GM12878 (cell line): ENCODE measurements around the gene UBE2E1. TPM values are rescaled to one million over a fixed set of nuclear protein-coding genes. Genes with fewer than 3 reads are reported as not detected.

Source experiments
- ATAC-seq: fragments of 200-7000 bp; cut with Tn5 transposase; 3 replicates; pipeline ENCODE4 v1.9.1; 2020; ENCODE audit warnings: mild to moderate bottlenecking, moderate library complexity
- BruUV-seq: library from RNA; stranded (reverse); fragments of 400-500 nt; replicated peaks from 2 replicates; lab custom pipeline; 2021; lab: Mats Ljungman, UMichigan
- CTCF ChIA-PET: fragments of 300-600 bp; sonication (Branson Sonifier 250); formaldehyde crosslinking; extraction: SDS; loops from one replicate; lab custom pipeline; 2021; ENCODE audit warnings: inconsistent platforms; lab: Yijun Ruan, JAX
- POLR2A ChIA-PET: fragments of 350-600 bp; formaldehyde crosslinking; extraction: SDS; loops from one replicate; lab custom pipeline; 2021; ENCODE audit warnings: inconsistent platforms; lab: Charles Lee
- RAD21 ChIA-PET: fragments of 300-600 bp; sonication (Branson Sonifier 250); formaldehyde crosslinking; loops from one replicate; lab custom pipeline; 2023; ENCODE audit warnings: antibody characterized with exemption; ENCODE audit not compliant: unreplicated experiment; lab: Charles Lee
- SMC1A ChIA-PET: fragments of 300-600 bp; sonication (Branson Sonifier 250); formaldehyde crosslinking; loops from one replicate; lab custom pipeline; 2023; ENCODE audit not compliant: unreplicated experiment, uncharacterized antibody; lab: Charles Lee
- DNase-seq: peaks from one replicate; pipeline ENCODE4 v3.0.0-alpha.2; 2011; ENCODE audit warnings: low read depth, low spot score
- FAIRE-seq: peaks from 3 replicates; lab custom pipeline; 2011; peaks lifted over from hg19 to GRCh38; lab: Jason Lieb, UNC
- H2AFZ ChIP-seq: 2 replicates; pipeline ENCODE4 v1.6.0; 2011; ENCODE audit warnings: low read depth, low read length, control low read depth; ENCODE audit not compliant: control insufficient read depth
- H3K27ac ChIP-seq: 2 replicates; pipeline ENCODE4 v1.5.1; 2011; ENCODE audit warnings: control low read depth; ENCODE audit not compliant: control insufficient read depth, insufficient read depth
- H3K27me3 ChIP-seq, 2 experiments: replicated peaks in 1 of 2; 2 replicates each; pipeline versions ENCODE4 v1.6.0 to v1.6.1; 2011; ENCODE audit warnings: low read length in 1 of 2; ENCODE audit not compliant: control insufficient read depth in 2 of 2, insufficient read depth in 2 of 2
- H3K36me3 ChIP-seq, 2 experiments: 2 replicates each; pipeline ENCODE4 v1.5.1; 2011; ENCODE audit warnings: low read length in 1 of 2; ENCODE audit not compliant: control insufficient read depth in 2 of 2, insufficient read depth in 2 of 2
- H3K4me1 ChIP-seq: 2 replicates; pipeline ENCODE4 v1.6.1; 2011; ENCODE audit warnings: mild to moderate bottlenecking, low read length, moderate library complexity, mixed read lengths; ENCODE audit not compliant: control insufficient read depth, insufficient read depth
- H3K4me2 ChIP-seq: 2 replicates; pipeline ENCODE4 v1.6.0; 2011; ENCODE audit warnings: control low read depth; ENCODE audit not compliant: control insufficient read depth, insufficient read depth
- H3K4me3 ChIP-seq: fragments of 200-600 bp; sonication (generic); 2 replicates; pipeline ENCODE4 v1.5.1; 2016
- H3K79me2 ChIP-seq: 2 replicates; pipeline ENCODE4 v1.6.0; 2011; ENCODE audit warnings: low read length; ENCODE audit not compliant: control insufficient read depth, insufficient read depth
- H3K9ac ChIP-seq: 2 replicates; pipeline ENCODE4 v1.8.0; 2011; ENCODE audit warnings: low read length, control low read depth, mixed read lengths; ENCODE audit not compliant: control insufficient read depth, insufficient read depth
- H3K9me3 ChIP-seq: replicated peaks from 3 replicates; pipeline ENCODE4 v1.5.1; 2011; ENCODE audit warnings: mild to moderate bottlenecking, low read length; ENCODE audit not compliant: control insufficient read depth, insufficient read depth
- H4K20me1 ChIP-seq: 2 replicates; pipeline ENCODE4 v1.6.0; 2011; ENCODE audit not compliant: control insufficient read depth, insufficient read depth
- CHD1 ChIP-seq: IDR thresholded peaks from 2 replicates; pipeline ENCODE4 v1.6.1; 2012; ENCODE audit warnings: low read depth, low read length, improper control_type of control experiment
- MEF2B ChIP-seq: fragments of 450-650 bp; IDR thresholded peaks from 2 replicates; pipeline ENCODE4 v1.6.1; 2018; ENCODE audit warnings: mild to moderate bottlenecking, moderate library complexity; ENCODE audit not compliant: partially characterized antibody, poor library complexity, severe bottlenecking
- MYC ChIP-seq: IDR thresholded peaks from 2 replicates; pipeline ENCODE4 v1.6.1; 2011; ENCODE audit warnings: mild to moderate bottlenecking, low read length, moderate library complexity, inconsistent platforms; ENCODE audit not compliant: insufficient read depth, insufficient replicate concordance, insufficient read length, severe bottlenecking
- NRF1 ChIP-seq: conservative IDR thresholded peaks from 2 replicates; pipeline ENCODE4 v1.6.1; 2011; ENCODE audit warnings: mild to moderate bottlenecking, low read depth, low read length, improper control_type of control experiment
- PBX3 ChIP-seq: IDR thresholded peaks from 2 replicates; pipeline ENCODE4 v1.6.1; 2011; ENCODE audit warnings: mild to moderate bottlenecking, low read depth, low read length, moderate library complexity; ENCODE audit not compliant: insufficient replicate concordance
- RAD51 ChIP-seq: fragments of 450-650 bp; IDR thresholded peaks from 2 replicates; pipeline ENCODE4 v1.6.1; 2016; ENCODE audit warnings: moderate library complexity, mild to moderate bottlenecking, inconsistent platforms
- SMAD5 ChIP-seq: IDR thresholded peaks from 2 replicates; pipeline ENCODE4 v1.6.1; 2016; ENCODE audit warnings: antibody characterized with exemption, low read depth
- SMC3 ChIP-seq: IDR thresholded peaks from 2 replicates; pipeline ENCODE4 v1.6.1; 2011; ENCODE audit warnings: low read length, improper control_type of control experiment, borderline replicate concordance
- WGBS: methylation state at CpG from one replicate; pipeline ENCODE4 v1.1.6; 2016; ENCODE audit warnings: low lambda C conversion rate; ENCODE audit not compliant: insufficient replicate concordance, insufficient coverage; ENCODE audit errors: missing lambda C conversion rate; 5-methylcytosine and 5-hydroxymethylcytosine counted together
- in situ Hi-C: fragments of 300-500 bp; cut with MboI; formaldehyde crosslinking; loops from 9 replicates; pipeline ENCODE4 v1.14.3; 2018; ENCODE audit warnings: mixed read lengths
- intact Hi-C: fragments of 100-400 bp; cut with micrococcal nuclease; formaldehyde crosslinking; loops from one replicate; pipeline ENCODE4 v1.14.2; 2022; ENCODE audit not compliant: unreplicated experiment
- polyA plus RNA-seq, 11 experiments: library from polyadenylated mRNA; depleted of rRNA in 4 of 11; unstranded in 6 of 11; stranded (reverse) in 5 of 11; fragments of >200 nt; fragmentation: Nextera tagmentation in 4 of 11; fragmentation: Illumina TruSeq in 1 of 11; extraction: Ambion mirVana in 4 of 11; extraction: Trizol in 1 of 11; gene quantifications; 1 replicate in 1 of 11; 2 replicates in 10 of 11; pipeline versions ENCODE4 v1.2.1 to v1.2.3, GENCODE V29; 2011 to 2016; ENCODE audit warnings: inconsistent platforms in 2 of 11, missing spikeins in 2 of 11, low read depth in 1 of 11
- total RNA-seq, 4 experiments: library from RNA; depleted of rRNA in 3 of 4; stranded (reverse); fragments of >200 nt in 3 of 4; fragmentation: Illumina TruSeq in 1 of 4; extraction: Trizol in 1 of 4; gene quantifications; 2 replicates each; pipeline versions ENCODE4 v1.2.1 to v1.2.3, GENCODE V29; 2013 to 2021
- TF ChIP-seq, protein P1 (sequence below): fragments of 150-350 bp; IDR thresholded peaks from 2 replicates; pipeline ENCODE4 v1.6.1; 2016; ENCODE audit warnings: low read depth, low read length
- TF ChIP-seq, protein P2 (sequence below): IDR thresholded peaks from 2 replicates; pipeline ENCODE4 v1.6.1; 2011; ENCODE audit warnings: borderline replicate concordance, low read depth, mild to moderate bottlenecking, moderate library complexity, low read length; ENCODE audit not compliant: insufficient read depth, poor library complexity, severe bottlenecking
- TF ChIP-seq, protein P3 (sequence below): fragments of 450-650 bp; IDR thresholded peaks from 2 replicates; pipeline ENCODE4 v1.6.1; 2014; ENCODE audit warnings: mild to moderate bottlenecking

UBE2E1 gene
- total and polyA plus RNA-seq, 10 of the 15 experiments (the other 5 are each of a cell fraction or from before 2014, with no cell fraction given): 18.7 to 425 (median 147) TPM

DNA sequence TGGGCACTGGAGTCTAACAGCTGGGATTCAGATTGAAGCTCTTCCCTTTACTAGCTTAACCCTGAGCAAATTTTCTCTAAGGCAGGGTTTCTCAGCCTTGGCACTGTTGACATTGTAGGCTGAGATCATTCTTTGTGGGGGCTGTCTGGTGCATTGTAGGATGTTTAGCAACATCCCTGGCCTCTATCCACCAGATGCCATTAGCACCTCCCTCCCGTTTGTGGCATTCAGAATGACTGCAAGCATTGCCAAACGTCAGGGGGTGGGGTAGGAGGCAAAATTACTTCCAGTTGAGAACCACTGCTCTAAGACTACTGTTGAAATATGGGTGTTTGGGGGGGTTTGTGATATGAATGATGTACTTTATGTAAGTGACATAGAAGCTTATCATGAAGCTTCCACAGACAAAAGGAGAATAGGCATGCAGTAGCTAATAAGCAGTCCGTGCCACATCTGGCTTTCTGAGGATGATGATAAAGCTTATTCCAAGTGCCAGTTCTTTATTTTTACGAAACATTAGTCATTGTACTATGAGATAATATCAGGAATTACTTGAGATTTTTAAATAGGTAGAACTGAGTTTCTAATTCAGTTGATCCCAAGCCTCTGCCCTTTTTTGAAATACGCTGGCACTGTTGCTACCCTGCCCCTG is 71.7 kb downstream of the UBE2E1 start (continued):
- TF ChIP-seq, protein P1, sequence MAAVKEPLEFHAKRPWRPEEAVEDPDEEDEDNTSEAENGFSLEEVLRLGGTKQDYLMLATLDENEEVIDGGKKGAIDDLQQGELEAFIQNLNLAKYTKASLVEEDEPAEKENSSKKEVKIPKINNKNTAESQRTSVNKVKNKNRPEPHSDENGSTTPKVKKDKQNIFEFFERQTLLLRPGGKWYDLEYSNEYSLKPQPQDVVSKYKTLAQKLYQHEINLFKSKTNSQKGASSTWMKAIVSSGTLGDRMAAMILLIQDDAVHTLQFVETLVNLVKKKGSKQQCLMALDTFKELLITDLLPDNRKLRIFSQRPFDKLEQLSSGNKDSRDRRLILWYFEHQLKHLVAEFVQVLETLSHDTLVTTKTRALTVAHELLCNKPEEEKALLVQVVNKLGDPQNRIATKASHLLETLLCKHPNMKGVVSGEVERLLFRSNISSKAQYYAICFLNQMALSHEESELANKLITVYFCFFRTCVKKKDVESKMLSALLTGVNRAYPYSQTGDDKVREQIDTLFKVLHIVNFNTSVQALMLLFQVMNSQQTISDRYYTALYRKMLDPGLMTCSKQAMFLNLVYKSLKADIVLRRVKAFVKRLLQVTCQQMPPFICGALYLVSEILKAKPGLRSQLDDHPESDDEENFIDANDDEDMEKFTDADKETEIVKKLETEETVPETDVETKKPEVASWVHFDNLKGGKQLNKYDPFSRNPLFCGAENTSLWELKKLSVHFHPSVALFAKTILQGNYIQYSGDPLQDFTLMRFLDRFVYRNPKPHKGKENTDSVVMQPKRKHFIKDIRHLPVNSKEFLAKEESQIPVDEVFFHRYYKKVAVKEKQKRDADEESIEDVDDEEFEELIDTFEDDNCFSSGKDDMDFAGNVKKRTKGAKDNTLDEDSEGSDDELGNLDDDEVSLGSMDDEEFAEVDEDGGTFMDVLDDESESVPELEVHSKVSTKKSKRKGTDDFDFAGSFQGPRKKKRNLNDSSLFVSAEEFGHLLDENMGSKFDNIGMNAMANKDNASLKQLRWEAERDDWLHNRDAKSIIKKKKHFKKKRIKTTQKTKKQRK: no peak
- no peak for TF ChIP-seq RAD51
- TF ChIP-seq, protein P2, sequence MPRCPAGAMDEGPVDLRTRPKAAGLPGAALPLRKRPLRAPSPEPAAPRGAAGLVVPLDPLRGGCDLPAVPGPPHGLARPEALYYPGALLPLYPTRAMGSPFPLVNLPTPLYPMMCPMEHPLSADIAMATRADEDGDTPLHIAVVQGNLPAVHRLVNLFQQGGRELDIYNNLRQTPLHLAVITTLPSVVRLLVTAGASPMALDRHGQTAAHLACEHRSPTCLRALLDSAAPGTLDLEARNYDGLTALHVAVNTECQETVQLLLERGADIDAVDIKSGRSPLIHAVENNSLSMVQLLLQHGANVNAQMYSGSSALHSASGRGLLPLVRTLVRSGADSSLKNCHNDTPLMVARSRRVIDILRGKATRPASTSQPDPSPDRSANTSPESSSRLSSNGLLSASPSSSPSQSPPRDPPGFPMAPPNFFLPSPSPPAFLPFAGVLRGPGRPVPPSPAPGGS: no peak
- TF ChIP-seq SMAD5: no peak

GRCh38 chr3:23879485-23879884 is 73.7 kb downstream of the UBE2E1 start:
- ChIA-PET POLR2A (no interaction called here), RAD21 (interaction anchor here (1.8 kb wide), 1 partner anchor 47 kb away, joined by 4 read pairs; no protein-coding TSS in a partner anchor), CTCF (interaction anchor here (0.6 to 3.6 kb wide), 4 partner anchors 9 to 45 kb away, joined by 3 to 12 read pairs (median 6); no protein-coding TSS in a partner anchor), SMC1A (interaction anchor here (0.6 to 1.1 kb wide), 2 partner anchors 15 to 65 kb away, joined by 3 read pairs; no protein-coding TSS in a partner anchor)
- Histone ChIP-seq H3K27ac (no peak overlapping the region), H4K20me1 (no peaks in the 10 kb centered on the region), H3K9me3 (no peaks in the 10 kb centered on the region), H3K4me3 (no peak overlapping the region), H3K4me2 (no peak overlapping the region), H3K4me1 (no peaks in the 10 kb centered on the region), H3K27me3 (no peaks in the 10 kb centered on the region), H3K36me3 (peaks cover 5 to 10% of the 10 kb centered on the region in 2 experiments), H3K79me2 (peaks cover 30% of the 10 kb centered on the region), H2AFZ (no peak overlapping the region), H3K9ac (no peak overlapping the region)
- FAIRE-seq: no peak
- BruUV-seq: no TSS peak
- in situ Hi-C loops: no loop called here
- intact Hi-C loops: no loop called here
- DNase-seq: no peak
- ATAC-seq: no peak
- 93% methylated on average over 8 of the region's 8 CpGs for WGBS
- no peak for TF ChIP-seq MYC
- TF ChIP-seq SMC3: no peak
- no peak for TF ChIP-seq CHD1
- no peak for TF ChIP-seq NRF1
- no peak for TF ChIP-seq PBX3
- TF ChIP-seq, protein P3, sequence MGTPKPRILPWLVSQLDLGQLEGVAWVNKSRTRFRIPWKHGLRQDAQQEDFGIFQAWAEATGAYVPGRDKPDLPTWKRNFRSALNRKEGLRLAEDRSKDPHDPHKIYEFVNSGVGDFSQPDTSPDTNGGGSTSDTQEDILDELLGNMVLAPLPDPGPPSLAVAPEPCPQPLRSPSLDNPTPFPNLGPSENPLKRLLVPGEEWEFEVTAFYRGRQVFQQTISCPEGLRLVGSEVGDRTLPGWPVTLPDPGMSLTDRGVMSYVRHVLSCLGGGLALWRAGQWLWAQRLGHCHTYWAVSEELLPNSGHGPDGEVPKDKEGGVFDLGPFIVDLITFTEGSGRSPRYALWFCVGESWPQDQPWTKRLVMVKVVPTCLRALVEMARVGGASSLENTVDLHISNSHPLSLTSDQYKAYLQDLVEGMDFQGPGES: no peak
- TF ChIP-seq MEF2B: no peak
